Measurements from ENCODE around the gene SPAG16.

- TF ChIP-seq EZH2 (IDR thresholded peaks at IDR 0.05; ENCODE audit: borderline replicate concordance, insufficient read depth, low read depth, low read length, poor library complexity, severe bottlenecking) (no peak), CTCF (IDR thresholded peaks at IDR 0.05) (no peak)
Measured at GRCh38 chr2:213416832-213417231, 132.6 kb downstream of the SPAG16 start.

Measured in B cell (primary cell).